GM21367 (cell line): Measurements from ENCODE around the gene ISG20L2.

ENCODE experiments used
- ATAC-seq: cut with Tn5 transposase; IDR thresholded peaks from one replicate; pipeline ENCODE4 v1.9.1; 2021; ENCODE audit not compliant: unreplicated experiment

The ISG20L2 gene

GRCh38 chr1:156707417-156708217, 20.9 kb downstream of the ISG20L2 start:
- ATAC-seq: no peak

GRCh38 chr1:156706657-156707416, 21.7 kb downstream of the ISG20L2 start:
- ATAC-seq: no peak

GRCh38 chr1:156705918-156706656, 22.5 kb downstream of the ISG20L2 start:
- ATAC-seq: no peak

- ATAC-seq: no peak
Observed at GRCh38 chr1:156705321-156705917, 23.1 kb downstream of the ISG20L2 start, which contains the start of gene CRABP2. Gene CRABP2, minus strand, starts transcription at chr1:156705583. Its CDS starts 137 bp downstream, at chr1:156705446.

GRCh38 chr1:156704930-156705320, 23.6 kb downstream of the ISG20L2 start:
- ATAC-seq: no peak

GRCh38 chr1:156704166-156704711, 24.3 kb downstream of the ISG20L2 start:
- no peak for ATAC-seq

- no peak for ATAC-seq
Observed at GRCh38 chr1:156703741-156704140, 24.8 kb downstream of the ISG20L2 start.

GRCh38 chr1:156703336-156703735, 25.2 kb downstream of the ISG20L2 start:
- ATAC-seq: no peak

GRCh38 chr1:156700736-156701531, 27.6 kb downstream of the ISG20L2 start:
- ATAC-seq: no peak

- ATAC-seq: no peak
Observed at GRCh38 chr1:156698995-156699394, 29.6 kb downstream of the ISG20L2 start.

- ATAC-seq: no peak
Observed at GRCh38 chr1:156697481-156697880, 31.1 kb downstream of the ISG20L2 start.

- ATAC-seq: no peak
Observed at GRCh38 chr1:156696755-156697154, 31.8 kb downstream of the ISG20L2 start.

- ATAC-seq: no peak
Observed at GRCh38 chr1:156694690-156694962, 33.9 kb downstream of the ISG20L2 start.

GRCh38 chr1:156693848-156694689, 34.5 kb downstream of the ISG20L2 start:
- no peak for ATAC-seq

GRCh38 chr1:156692925-156693847, 35.4 kb downstream of the ISG20L2 start:
- no peak for ATAC-seq

GRCh38 chr1:156692441-156692924, 36.1 kb downstream of the ISG20L2 start:
- no peak for ATAC-seq

- ATAC-seq: no peak
Observed at GRCh38 chr1:156691665-156692440, 36.7 kb downstream of the ISG20L2 start.
